ENCODE data around the gene LOXHD1.

The LOXHD1 gene

GRCh38 chr18:46447792-46448191 is 209.2 kb downstream of the LOXHD1 start:
- H3K27me3 ChIP-seq (ENCODE audit: control insufficient read depth in 5 of 5, insufficient read depth in 4 of 5, low read length in 5 of 5), result no peaks in the 10 kb centered on the region
- no peak overlapping the region for H3K9ac ChIP-seq (ENCODE audit: low read length in 5 of 5)
- H3K27ac ChIP-seq (ENCODE audit: low read depth, low read length), result no peak overlapping the region
- peaks cover 0 to 7% (median 0%) of the 10 kb centered on the region in 5 donors for H3K36me3 ChIP-seq (ENCODE audit: control insufficient read depth in 5 of 5, insufficient read depth in 5 of 5, low read length in 5 of 5)
- peaks cover 2 to 14% (median 10%) of the 10 kb centered on the region in 5 donors for H3K9me3 ChIP-seq (ENCODE audit: control insufficient read depth in 5 of 5, low read length in 5 of 5)
- H3K4me3 ChIP-seq (ENCODE audit: low read depth in 1 of 5, low read length in 5 of 5), result no peak overlapping the region
- no peaks in the 10 kb centered on the region for H3K4me1 ChIP-seq (ENCODE audit: control insufficient read depth in 5 of 5, insufficient read depth in 5 of 5, low read length in 5 of 5)

GRCh38 chr18:46447323-46447722 is 209.7 kb downstream of the LOXHD1 start:
- no peak overlapping the region for H3K4me3 ChIP-seq (ENCODE audit: low read depth in 1 of 5, low read length in 5 of 5)
- H3K27me3 ChIP-seq (ENCODE audit: control insufficient read depth in 5 of 5, insufficient read depth in 4 of 5, low read length in 5 of 5), result no peaks in the 10 kb centered on the region
- no peak overlapping the region for H3K9ac ChIP-seq (ENCODE audit: low read length in 5 of 5)
- peaks cover 2 to 14% (median 11%) of the 10 kb centered on the region in 5 donors for H3K9me3 ChIP-seq (ENCODE audit: control insufficient read depth in 5 of 5, low read length in 5 of 5)
- H3K4me1 ChIP-seq (ENCODE audit: control insufficient read depth in 5 of 5, insufficient read depth in 5 of 5, low read length in 5 of 5), result no peaks in the 10 kb centered on the region
- H3K27ac ChIP-seq (ENCODE audit: low read depth, low read length), result no peak overlapping the region
- peaks cover 0 to 7% (median 0%) of the 10 kb centered on the region in 5 donors for H3K36me3 ChIP-seq (ENCODE audit: control insufficient read depth in 5 of 5, insufficient read depth in 5 of 5, low read length in 5 of 5)

GRCh38 chr18:46445522-46446313 is 211.3 kb downstream of the LOXHD1 start:
- Histone ChIP-seq H3K36me3 (ENCODE audit: control insufficient read depth in 5 of 5, insufficient read depth in 5 of 5, low read length in 5 of 5) (peaks cover 0 to 7% (median 0%) of the 10 kb centered on the region in 5 donors), H3K27ac (ENCODE audit: low read depth, low read length) (no peak overlapping the region), H3K27me3 (ENCODE audit: control insufficient read depth in 5 of 5, insufficient read depth in 4 of 5, low read length in 5 of 5) (no peaks in the 10 kb centered on the region), H3K9ac (ENCODE audit: low read length in 5 of 5) (no peak overlapping the region), H3K9me3 (ENCODE audit: control insufficient read depth in 5 of 5, low read length in 5 of 5) (peaks cover under 1 to 10% (median 7%) of the 10 kb centered on the region in 5 donors), H3K4me1 (ENCODE audit: control insufficient read depth in 5 of 5, insufficient read depth in 5 of 5, low read length in 5 of 5) (no peaks in the 10 kb centered on the region), H3K4me3 (ENCODE audit: low read depth in 1 of 5, low read length in 5 of 5) (no peak overlapping the region)

DNA sequence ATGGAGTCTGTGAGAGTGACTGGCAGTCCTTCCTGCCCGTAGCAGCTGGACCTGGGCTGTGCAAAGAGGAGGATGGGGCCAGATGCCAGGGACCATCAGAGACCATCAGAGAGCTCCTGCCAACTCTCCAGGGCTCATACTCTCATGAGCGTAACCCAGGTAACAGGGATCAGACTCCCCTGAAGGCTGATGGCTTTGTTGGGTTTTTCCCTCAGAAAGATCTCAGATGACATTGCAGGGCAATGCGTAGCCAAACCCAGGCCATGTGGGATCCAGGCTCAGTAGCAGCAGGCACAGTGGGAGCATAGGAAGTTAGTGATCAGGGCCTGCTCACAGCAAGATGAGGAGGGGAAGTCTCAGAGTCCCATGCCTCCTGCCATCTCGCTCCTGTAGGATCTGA is 218.0 kb downstream of the LOXHD1 start:
- H3K27me3 ChIP-seq (ENCODE audit: control insufficient read depth in 5 of 5, insufficient read depth in 4 of 5, low read length in 5 of 5), result no peaks in the 10 kb centered on the region
- no peaks in the 10 kb centered on the region for H3K36me3 ChIP-seq (ENCODE audit: control insufficient read depth in 5 of 5, insufficient read depth in 5 of 5, low read length in 5 of 5)
- H3K4me3 ChIP-seq (ENCODE audit: low read depth in 1 of 5, low read length in 5 of 5), result no peak overlapping the region
- H3K9me3 ChIP-seq (ENCODE audit: control insufficient read depth in 5 of 5, low read length in 5 of 5), result peaks cover 0 to 3% (median 2%) of the 10 kb centered on the region in 5 donors
- H3K9ac ChIP-seq (ENCODE audit: low read length in 5 of 5), result no peak overlapping the region
- no peak overlapping the region for H3K27ac ChIP-seq (ENCODE audit: low read depth, low read length)
- H3K4me1 ChIP-seq (ENCODE audit: control insufficient read depth in 5 of 5, insufficient read depth in 5 of 5, low read length in 5 of 5), result peaks cover 0 to 13% (median 4%) of the 10 kb centered on the region in 5 donors

- H3K9me3 ChIP-seq (ENCODE audit: control insufficient read depth in 5 of 5, low read length in 5 of 5), result no peaks in the 10 kb centered on the region
- H3K36me3 ChIP-seq (ENCODE audit: control insufficient read depth in 5 of 5, insufficient read depth in 5 of 5, low read length in 5 of 5), result no peaks in the 10 kb centered on the region
- H3K4me1 ChIP-seq (ENCODE audit: control insufficient read depth in 5 of 5, insufficient read depth in 5 of 5, low read length in 5 of 5), result peaks cover 0 to 13% (median 4%) of the 10 kb centered on the region in 5 donors
- H3K9ac ChIP-seq (ENCODE audit: low read length in 5 of 5), result no peak overlapping the region
- H3K4me3 ChIP-seq (ENCODE audit: low read depth in 1 of 5, low read length in 5 of 5), result no peak overlapping the region
- H3K27me3 ChIP-seq (ENCODE audit: control insufficient read depth in 5 of 5, insufficient read depth in 4 of 5, low read length in 5 of 5), result no peaks in the 10 kb centered on the region
- H3K27ac ChIP-seq (ENCODE audit: low read depth, low read length), result no peak overlapping the region
Measured at GRCh38 chr18:46437061-46437460, 220.0 kb downstream of the LOXHD1 start.

DNA sequence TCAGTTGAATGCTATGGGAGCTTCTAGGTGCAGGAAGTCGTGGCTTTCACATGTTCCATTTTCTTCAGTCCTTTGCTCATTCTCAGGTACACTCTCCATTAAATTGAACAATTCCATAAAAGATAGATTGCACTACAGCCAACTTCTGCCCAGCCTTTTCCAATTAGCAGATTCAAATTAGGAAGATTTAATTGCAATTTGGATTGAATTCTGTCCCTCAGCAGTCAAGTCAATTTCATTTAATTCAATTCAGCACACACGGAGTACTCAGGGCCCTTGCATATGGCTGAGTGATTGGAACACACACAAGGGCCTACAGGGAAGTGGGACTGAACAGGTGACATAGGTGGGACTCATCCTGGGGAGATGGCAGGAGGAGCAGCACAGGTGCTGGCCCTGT is 220.4 kb downstream of the LOXHD1 start:
- Histone ChIP-seq H3K27me3 (ENCODE audit: control insufficient read depth in 5 of 5, insufficient read depth in 4 of 5, low read length in 5 of 5) (no peaks in the 10 kb centered on the region), H3K9me3 (ENCODE audit: control insufficient read depth in 5 of 5, low read length in 5 of 5) (no peaks in the 10 kb centered on the region), H3K27ac (ENCODE audit: low read depth, low read length) (no peak overlapping the region), H3K4me1 (ENCODE audit: control insufficient read depth in 5 of 5, insufficient read depth in 5 of 5, low read length in 5 of 5) (peaks cover 0 to 14% (median 6%) of the 10 kb centered on the region in 5 donors), H3K4me3 (ENCODE audit: low read depth in 1 of 5, low read length in 5 of 5) (no peak overlapping the region), H3K9ac (ENCODE audit: low read length in 5 of 5) (no peak overlapping the region), H3K36me3 (ENCODE audit: control insufficient read depth in 5 of 5, insufficient read depth in 5 of 5, low read length in 5 of 5) (no peaks in the 10 kb centered on the region)

DNA sequence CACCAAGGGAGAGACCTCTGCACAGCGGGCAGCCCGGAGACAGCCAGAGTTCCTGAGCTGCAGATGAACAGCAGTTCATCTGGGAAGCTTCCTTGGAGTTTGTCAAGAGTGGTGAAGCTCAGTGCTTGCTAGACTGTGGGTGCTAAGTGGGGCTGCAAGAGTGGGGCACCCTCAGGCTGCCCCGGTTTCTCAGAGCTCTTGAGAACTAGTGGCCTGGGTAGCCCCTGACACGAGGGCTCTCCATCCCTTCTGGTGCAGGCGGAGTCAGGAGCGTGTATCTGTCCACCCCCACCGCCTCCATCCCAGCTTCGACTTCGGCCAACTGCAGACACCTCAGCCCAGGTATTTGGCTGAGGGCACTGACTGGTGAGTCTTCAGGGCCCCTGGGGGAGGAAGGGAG is 222.0 kb downstream of the LOXHD1 start:
- no peaks in the 10 kb centered on the region for H3K27me3 ChIP-seq (ENCODE audit: control insufficient read depth in 5 of 5, insufficient read depth in 4 of 5, low read length in 5 of 5)
- H3K4me3 ChIP-seq (ENCODE audit: low read depth in 1 of 5, low read length in 5 of 5), result no peak overlapping the region
- H3K27ac ChIP-seq (ENCODE audit: low read depth, low read length), result no peak overlapping the region
- H3K36me3 ChIP-seq (ENCODE audit: control insufficient read depth in 5 of 5, insufficient read depth in 5 of 5, low read length in 5 of 5), result no peaks in the 10 kb centered on the region
- H3K9me3 ChIP-seq (ENCODE audit: control insufficient read depth in 5 of 5, low read length in 5 of 5), result no peaks in the 10 kb centered on the region
- no peak overlapping the region for H3K9ac ChIP-seq (ENCODE audit: low read length in 5 of 5)
- peaks cover 0 to 17% (median 8%) of the 10 kb centered on the region in 5 donors for H3K4me1 ChIP-seq (ENCODE audit: control insufficient read depth in 5 of 5, insufficient read depth in 5 of 5, low read length in 5 of 5)

- H3K9me3 ChIP-seq (ENCODE audit: control insufficient read depth in 5 of 5, low read length in 5 of 5), result no peaks in the 10 kb centered on the region
- no peak overlapping the region for H3K9ac ChIP-seq (ENCODE audit: low read length in 5 of 5)
- H3K36me3 ChIP-seq (ENCODE audit: control insufficient read depth in 5 of 5, insufficient read depth in 5 of 5, low read length in 5 of 5), result no peaks in the 10 kb centered on the region
- peaks cover 0 to 19% (median 11%) of the 10 kb centered on the region in 5 donors for H3K4me1 ChIP-seq (ENCODE audit: control insufficient read depth in 5 of 5, insufficient read depth in 5 of 5, low read length in 5 of 5)
- no peak overlapping the region for H3K27ac ChIP-seq (ENCODE audit: low read depth, low read length)
- no peaks in the 10 kb centered on the region for H3K27me3 ChIP-seq (ENCODE audit: control insufficient read depth in 5 of 5, insufficient read depth in 4 of 5, low read length in 5 of 5)
- no peak overlapping the region for H3K4me3 ChIP-seq (ENCODE audit: low read depth in 1 of 5, low read length in 5 of 5)
Measured at GRCh38 chr18:46434629-46435028, 222.4 kb downstream of the LOXHD1 start.

GRCh38 chr18:46433121-46433826 is 223.7 kb downstream of the LOXHD1 start:
- Histone ChIP-seq H3K36me3 (ENCODE audit: control insufficient read depth in 5 of 5, insufficient read depth in 5 of 5, low read length in 5 of 5) (no peaks in the 10 kb centered on the region), H3K4me1 (ENCODE audit: control insufficient read depth in 5 of 5, insufficient read depth in 5 of 5, low read length in 5 of 5) (peaks cover 0 to 27% (median 20%) of the 10 kb centered on the region in 5 donors), H3K9me3 (ENCODE audit: control insufficient read depth in 5 of 5, low read length in 5 of 5) (no peaks in the 10 kb centered on the region), H3K9ac (ENCODE audit: low read length in 5 of 5) (no peak overlapping the region), H3K4me3 (ENCODE audit: low read depth in 1 of 5, low read length in 5 of 5) (no peak overlapping the region), H3K27me3 (ENCODE audit: control insufficient read depth in 5 of 5, insufficient read depth in 4 of 5, low read length in 5 of 5) (no peaks in the 10 kb centered on the region), H3K27ac (ENCODE audit: low read depth, low read length) (no peak overlapping the region)

- Histone ChIP-seq H3K27me3 (ENCODE audit: control insufficient read depth in 5 of 5, insufficient read depth in 4 of 5, low read length in 5 of 5) (no peaks in the 10 kb centered on the region), H3K9ac (ENCODE audit: low read length in 5 of 5) (no peak overlapping the region), H3K27ac (ENCODE audit: low read depth, low read length) (no peak overlapping the region), H3K36me3 (ENCODE audit: control insufficient read depth in 5 of 5, insufficient read depth in 5 of 5, low read length in 5 of 5) (no peaks in the 10 kb centered on the region), H3K4me3 (ENCODE audit: low read depth in 1 of 5, low read length in 5 of 5) (no peak overlapping the region), H3K9me3 (ENCODE audit: control insufficient read depth in 5 of 5, low read length in 5 of 5) (no peaks in the 10 kb centered on the region), H3K4me1 (ENCODE audit: control insufficient read depth in 5 of 5, insufficient read depth in 5 of 5, low read length in 5 of 5) (peaks cover 0 to 27% (median 21%) of the 10 kb centered on the region in 5 donors)
Measured at GRCh38 chr18:46431522-46432171, 225.4 kb downstream of the LOXHD1 start.
